ENCODE measurements around the gene RAD51B. TPM values are rescaled to one million over a fixed set of nuclear protein-coding genes. Genes with fewer than 3 reads are reported as not detected.

The RAD51B gene
- total and polyA plus RNA-seq, 2 of the 13 experiments (the other 11 are each of a cell fraction or from before 2014, with no cell fraction given) = 7.0 to 9.5 TPM

GRCh38 chr14:68577802-68578541 lies 758.4 kb downstream of the RAD51B start (continued):
- TF ChIP-seq KLF16 (CRISPR knock-in tag; IDR thresholded peaks at IDR 0.05) (0 out of 4 replicates have a peak, but pooled peaks of 1 of the 2 experiments have one; percentile 33), NR2F2 (IDR thresholded peaks at IDR 0.05; ENCODE audit: borderline replicate concordance, low read depth) (no peak), ZNF431 (CRISPR knock-in tag; IDR thresholded peaks at IDR 0.05; ENCODE audit: borderline replicate concordance, low read depth) (peak; percentile 92), ATAD3A (CRISPR knock-in tag; IDR thresholded peaks at IDR 0.05) (no peak), NPAS2 (CRISPR knock-in tag; IDR thresholded peaks at IDR 0.05; ENCODE audit: borderline replicate concordance) (no peak), LCORL (IDR thresholded peaks at IDR 0.05) (no peak), LCORL (CRISPR knock-in tag; IDR thresholded peaks at IDR 0.05) (peak; percentile 89), KAT8 (CRISPR knock-in tag; IDR thresholded peaks at IDR 0.05) (peak; percentile 65; the same call in 1 of the 2 replicates), SAP130 (CRISPR knock-in tag; IDR thresholded peaks at IDR 0.05; ENCODE audit: low read depth) (peak; percentile 95), MAFG (CRISPR knock-in tag; IDR thresholded peaks at IDR 0.05) (no peak), FOXA1 (IDR thresholded peaks at IDR 0.05) (peak; percentile 70; the same call in 1 of the 2 replicates), FOXA1 (CRISPR knock-in tag; IDR thresholded peaks at IDR 0.05) (peak; percentile 97), ATF7 (IDR thresholded peaks at IDR 0.05) (peak; percentile 72), ATF7 (CRISPR knock-in tag; IDR thresholded peaks at IDR 0.05) (peak; percentile 34; the same call in 1 of the 2 replicates), ELF3 (CRISPR knock-in tag; IDR thresholded peaks at IDR 0.05) (peak; percentile 91), ZNF24 (IDR thresholded peaks at IDR 0.05) (0 out of 2 replicates have a peak, but pooled peaks have one; percentile 41), TAF15 (IDR thresholded peaks at IDR 0.05; ENCODE audit: low read depth, low read length, poor library complexity, severe bottlenecking) (no peak), PITX1 (CRISPR knock-in tag; IDR thresholded peaks at IDR 0.05) (peak; percentile 18; the same call in 1 of the 2 replicates), KDM5B (CRISPR knock-in tag; IDR thresholded peaks at IDR 0.05; ENCODE audit: borderline replicate concordance) (peak; percentile 28; the same call in 1 of the 2 replicates), ZNF414 (CRISPR knock-in tag; IDR thresholded peaks at IDR 0.05) (no peak), ZNF772 (CRISPR knock-in tag; IDR thresholded peaks at IDR 0.05) (peak; percentile 72), ZBTB40 (IDR thresholded peaks at IDR 0.05) (no peak), ZBTB40 (CRISPR knock-in tag; IDR thresholded peaks at IDR 0.05) (peak; percentile 43; the same call in 1 of the 2 replicates)

All from HepG2 (cell line).